Spleen (tissue), 11 donors: ENCODE results near the gene MAPT. TPM values are rescaled to one million over a fixed set of nuclear protein-coding genes. Genes with fewer than 3 reads are reported as not detected.

Experiments
- DNase-seq: peaks from one replicate; pipeline ENCODE4 v3.0.0-alpha.2; 2020
- H3K27ac ChIP-seq, 8 donors: fragments of 200-600 bp; sonication (generic) in 7 of 8; 1 replicate in 4 of 8; 2 replicates in 4 of 8; pipeline versions ENCODE4 v1.5.0 to v1.8.0; 2016 to 2021; ENCODE audit warnings: inconsistent platforms in 4 of 8, mild to moderate bottlenecking in 4 of 8, moderate library complexity in 1 of 8
- H3K27me3 ChIP-seq, 7 donors: fragments of 200-600 bp; sonication (generic) in 6 of 7; replicated peaks in 1 of 7; 1 replicate in 4 of 7; 2 replicates in 3 of 7; pipeline versions ENCODE4 v1.5.0 to v1.8.0; 2016 to 2021; ENCODE audit warnings: inconsistent platforms in 3 of 7, mild to moderate bottlenecking in 1 of 7
- H3K36me3 ChIP-seq, 6 donors: fragments of 200-600 bp; sonication (generic) in 5 of 6; 1 replicate in 4 of 6; 2 replicates in 2 of 6; pipeline versions ENCODE4 v1.5.0 to v1.8.0; 2016 to 2021; ENCODE audit warnings: inconsistent platforms in 2 of 6
- H3K4me1 ChIP-seq, 6 donors: fragments of 200-600 bp; sonication (generic) in 5 of 6; 1 replicate in 3 of 6; 2 replicates in 3 of 6; pipeline versions ENCODE4 v1.5.0 to v1.8.0; 2016 to 2021; ENCODE audit warnings: inconsistent platforms in 3 of 6
- H3K4me3 ChIP-seq, 8 donors: fragments of 200-600 bp; sonication (generic) in 7 of 8; 1 replicate in 4 of 8; 2 replicates in 4 of 8; pipeline versions ENCODE4 v1.5.0 to v1.8.0; 2016 to 2021; ENCODE audit warnings: inconsistent platforms in 4 of 8, mild to moderate bottlenecking in 4 of 8, moderate library complexity in 2 of 8
- H3K9me3 ChIP-seq, 8 donors: fragments of 200-600 bp; sonication (generic) in 7 of 8; 1 replicate in 4 of 8; 2 replicates in 4 of 8; pipeline versions ENCODE4 v1.5.0 to v1.8.0; 2016 to 2021; ENCODE audit warnings: inconsistent platforms in 4 of 8
- POLR2A ChIP-seq, 3 donors: fragments of 450-650 bp; IDR thresholded peaks; one replicate each; pipeline ENCODE4 v1.5.1; 2017; ENCODE audit warnings: antibody characterized with exemption in 3 of 3, mild to moderate bottlenecking in 1 of 3
- POLR2AphosphoS5 ChIP-seq, 3 donors: sonication (generic); formaldehyde crosslinking; IDR thresholded peaks; one replicate each; pipeline ENCODE4 v1.5.1; 2017; ENCODE audit warnings: antibody characterized with exemption in 3 of 3
- WGBS, 5 donors: extraction: QIAGEN DNeasy Blood & Tissue Kit in 3 of 5; methylation state at CpG; one replicate each; pipeline versions ENCODE4 v1.1.5 to v1.1.7; 2013 to 2018; 5-methylcytosine and 5-hydroxymethylcytosine counted together
- intact Hi-C: fragments of 100-400 bp; cut with DNase I; formaldehyde crosslinking; loops from one replicate; pipeline ENCODE4 v1.15.0; 2023; ENCODE audit warnings: low total_unique reads
- polyA plus RNA-seq, 3 donors: library from polyadenylated mRNA; stranded (reverse); fragments of 200-250 nt; gene quantifications; one replicate each; pipeline ENCODE4 v1.2.1, GENCODE V29; 2013
- total RNA-seq, 7 donors: library from RNA; depleted of rRNA in 3 of 7; stranded (reverse); fragments of >200 nt in 3 of 7; fragmentation: NEBNext Ultra II Directional in 4 of 7; extraction: Animal tissue kit (Norgen Biotek cat#: 25700) in 4 of 7; gene quantifications; one replicate each; pipeline versions ENCODE4 v1.1.0 to v1.2.1, GENCODE V29; 2016 to 2021
- TF ChIP-seq, protein P1 (sequence below), 11 experiments: fragments of 200-600 bp in 7 of 11; fragments of 450-650 bp in 4 of 11; sonication (generic) in 4 of 11; IDR thresholded peaks in 8 of 11; conservative IDR thresholded peaks in 3 of 11; 1 replicate in 7 of 11; 2 replicates in 4 of 11; pipeline versions ENCODE4 v1.4.0 to v1.8.0; 2016 to 2021; ENCODE audit warnings: antibody characterized with exemption in 11 of 11, inconsistent platforms in 4 of 11, mild to moderate bottlenecking in 1 of 11
- donor health status: healthy with polysubstance abuse.
- donor health status: DM: no; HTN: no; CAD: no; lungs with moderate emphysema.
- donor health status: DM: no; HTN: no; CAD: no.
- donor health status: Bipolar disorder and iron deficiency.
- donor health status: healthy.
- donor health status: DM: no; HTN: no; CAD: no.
- donor health status: DM: yes; HTN: yes; CAD: no.

MAPT gene
- total and polyA plus RNA-seq, 10 donors = 0.15 to 1.6 (median 0.66) TPM

DNA sequence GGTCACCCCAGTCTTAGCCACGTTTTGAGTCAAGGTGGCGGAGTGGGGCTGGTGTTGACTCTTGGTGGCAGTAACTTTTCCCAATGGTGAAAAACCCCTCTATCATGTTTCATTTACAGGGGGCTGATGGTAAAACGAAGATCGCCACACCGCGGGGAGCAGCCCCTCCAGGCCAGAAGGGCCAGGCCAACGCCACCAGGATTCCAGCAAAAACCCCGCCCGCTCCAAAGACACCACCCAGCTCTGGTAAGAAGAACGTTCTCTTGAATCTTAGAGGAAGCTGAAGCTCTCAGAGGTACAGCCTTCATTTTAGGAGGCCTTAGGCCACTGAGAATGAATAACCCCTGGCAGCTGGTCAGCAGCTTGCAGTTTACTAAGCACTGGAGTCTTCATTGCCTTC is 97.0 kb downstream of the MAPT start:
- Histone ChIP-seq H3K4me3 (no peak overlapping the region), H3K27me3 (no peaks in the 10 kb centered on the region), H3K4me1 (peaks cover 0 to 10% (median 0%) of the 10 kb centered on the region in 6 donors), H3K27ac (no peak overlapping the region), H3K9me3 (no peaks in the 10 kb centered on the region), H3K36me3 (no peaks in the 10 kb centered on the region)
- DNase-seq = no peak
- intact Hi-C loops = no loop called here
- TF ChIP-seq, protein P1, sequence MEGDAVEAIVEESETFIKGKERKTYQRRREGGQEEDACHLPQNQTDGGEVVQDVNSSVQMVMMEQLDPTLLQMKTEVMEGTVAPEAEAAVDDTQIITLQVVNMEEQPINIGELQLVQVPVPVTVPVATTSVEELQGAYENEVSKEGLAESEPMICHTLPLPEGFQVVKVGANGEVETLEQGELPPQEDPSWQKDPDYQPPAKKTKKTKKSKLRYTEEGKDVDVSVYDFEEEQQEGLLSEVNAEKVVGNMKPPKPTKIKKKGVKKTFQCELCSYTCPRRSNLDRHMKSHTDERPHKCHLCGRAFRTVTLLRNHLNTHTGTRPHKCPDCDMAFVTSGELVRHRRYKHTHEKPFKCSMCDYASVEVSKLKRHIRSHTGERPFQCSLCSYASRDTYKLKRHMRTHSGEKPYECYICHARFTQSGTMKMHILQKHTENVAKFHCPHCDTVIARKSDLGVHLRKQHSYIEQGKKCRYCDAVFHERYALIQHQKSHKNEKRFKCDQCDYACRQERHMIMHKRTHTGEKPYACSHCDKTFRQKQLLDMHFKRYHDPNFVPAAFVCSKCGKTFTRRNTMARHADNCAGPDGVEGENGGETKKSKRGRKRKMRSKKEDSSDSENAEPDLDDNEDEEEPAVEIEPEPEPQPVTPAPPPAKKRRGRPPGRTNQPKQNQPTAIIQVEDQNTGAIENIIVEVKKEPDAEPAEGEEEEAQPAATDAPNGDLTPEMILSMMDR (IDR thresholded peaks at IDR 0.05 in 8 of 11, conservative IDR thresholded peaks at IDR 0.05 in 3 of 11) = no peak
- TF ChIP-seq POLR2AphosphoS5 (IDR thresholded peaks at IDR 0.05) = no peak
- TF ChIP-seq POLR2A (IDR thresholded peaks at IDR 0.05) = no peak
- 80 to 89% (median 88%) methylated on average over 10 of the region's 10 CpGs for WGBS, 5 donors

DNA sequence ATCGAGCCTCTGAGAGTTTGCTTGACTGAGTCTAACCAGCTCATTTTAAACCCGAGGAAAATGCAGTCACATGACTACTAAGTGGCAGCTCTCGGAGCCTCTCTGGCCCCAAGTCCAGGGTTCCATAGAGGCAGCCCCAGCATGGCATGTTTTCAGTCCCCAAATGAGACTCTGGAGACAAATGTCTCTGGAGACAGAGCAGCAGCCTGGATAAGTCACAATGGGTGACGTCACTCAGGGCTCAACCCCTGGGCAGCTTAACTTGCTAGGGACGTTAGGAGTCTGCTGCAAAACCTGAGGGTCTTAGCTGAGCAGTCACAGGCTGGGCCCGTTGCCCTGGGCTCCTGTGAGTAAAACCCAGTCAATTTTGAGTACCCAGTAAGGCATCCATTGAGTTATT is 97.8 kb downstream of the MAPT start:
- TF ChIP-seq POLR2A (IDR thresholded peaks at IDR 0.05) (no peak), POLR2AphosphoS5 (IDR thresholded peaks at IDR 0.05) (no peak)
- TF ChIP-seq, protein P1 (IDR thresholded peaks at IDR 0.05 in 8 of 11, conservative IDR thresholded peaks at IDR 0.05 in 3 of 11) = no peak
- H3K27me3 ChIP-seq = no peaks in the 10 kb centered on the region
- WGBS, 5 donors = 67 to 84% (median 73%) methylated on average over 6 of the region's 6 CpGs
- intact Hi-C loops = no loop called here
- H3K4me1 ChIP-seq = peaks cover 0 to 10% (median 0%) of the 10 kb centered on the region in 6 donors
- H3K9me3 ChIP-seq = no peaks in the 10 kb centered on the region
- no peak overlapping the region for H3K27ac ChIP-seq
- H3K4me3 ChIP-seq = no peak overlapping the region
- H3K36me3 ChIP-seq = no peaks in the 10 kb centered on the region
- DNase-seq = no peak

DNA sequence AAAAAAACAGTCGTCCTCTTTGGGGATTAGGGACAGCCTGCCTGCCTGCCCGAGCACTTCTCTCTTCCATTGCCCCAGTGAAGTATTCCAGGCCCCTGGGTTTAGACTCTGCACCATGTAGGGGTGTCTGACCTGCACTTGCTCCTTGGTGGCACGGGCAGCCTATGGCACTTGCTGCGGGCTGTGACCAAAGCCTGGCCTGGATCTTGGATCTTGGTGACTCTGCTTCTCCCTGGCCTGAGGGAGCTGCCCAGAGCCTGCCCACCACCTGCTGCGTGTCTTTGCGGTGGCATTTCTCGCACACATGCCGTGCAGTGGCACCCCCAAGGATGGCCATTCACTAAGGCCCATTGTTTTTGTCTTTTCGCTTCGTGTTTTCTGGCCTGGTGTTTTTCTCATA is 98.5 kb downstream of the MAPT start:
- no peaks in the 10 kb centered on the region for H3K9me3 ChIP-seq
- 78 to 91% (median 85%) methylated on average over 10 of the region's 10 CpGs for WGBS, 5 donors
- no peaks in the 10 kb centered on the region for H3K36me3 ChIP-seq
- H3K27me3 ChIP-seq = no peaks in the 10 kb centered on the region
- no peak for DNase-seq
- H3K4me3 ChIP-seq = no peak overlapping the region
- H3K4me1 ChIP-seq = peaks cover 0 to 10% (median 0%) of the 10 kb centered on the region in 6 donors
- H3K27ac ChIP-seq = no peak overlapping the region
- TF ChIP-seq POLR2A (IDR thresholded peaks at IDR 0.05) (no peak), POLR2AphosphoS5 (IDR thresholded peaks at IDR 0.05) (no peak)
- TF ChIP-seq, protein P1 (IDR thresholded peaks at IDR 0.05 in 8 of 11, conservative IDR thresholded peaks at IDR 0.05 in 3 of 11) = no peak
- intact Hi-C loops = no loop called here

DNA sequence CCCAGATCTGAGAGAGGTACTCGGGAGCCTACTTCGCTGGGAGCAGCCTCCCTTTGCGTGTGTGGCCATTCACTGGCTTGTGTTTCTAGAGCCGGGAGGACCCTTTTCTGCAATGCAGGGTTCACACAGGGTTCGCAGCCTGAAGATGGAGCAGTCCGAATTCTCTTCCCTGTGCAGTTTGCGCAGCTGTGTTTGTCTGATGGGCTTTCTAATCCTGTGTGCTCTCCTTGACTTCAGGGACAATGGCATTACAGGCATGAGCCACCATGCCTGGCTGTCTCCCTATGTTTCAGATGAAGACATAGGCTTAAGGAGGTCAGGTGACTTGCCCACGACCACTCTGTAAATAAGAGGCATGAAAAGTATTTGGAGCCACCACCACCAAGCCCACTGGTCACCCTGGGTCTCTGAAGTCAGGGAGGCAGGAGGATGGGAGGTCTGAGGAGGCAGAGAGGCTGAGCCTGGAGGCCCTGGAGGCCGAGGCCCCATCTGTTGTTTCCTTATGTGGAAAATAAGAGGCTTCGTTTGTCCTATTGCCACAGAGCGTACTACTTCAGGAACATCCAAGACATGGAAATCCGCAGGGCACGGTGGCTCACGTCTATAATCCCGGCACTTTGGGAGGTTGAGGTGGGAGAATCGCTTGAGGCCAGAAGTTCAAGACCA is 99.7 kb downstream of the MAPT start:
- TF ChIP-seq POLR2AphosphoS5 (IDR thresholded peaks at IDR 0.05) = no peak
- TF ChIP-seq, protein P1 (IDR thresholded peaks at IDR 0.05 in 8 of 11, conservative IDR thresholded peaks at IDR 0.05 in 3 of 11) = no peak

More for the DNA sequence above, 99.7 kb downstream of the MAPT start:
- H3K36me3 ChIP-seq = no peaks in the 10 kb centered on the region
- intact Hi-C loops = no loop called here
- no peak overlapping the region for H3K27ac ChIP-seq
- peaks cover 0 to 10% (median 0%) of the 10 kb centered on the region in 6 donors for H3K4me1 ChIP-seq
- no peak overlapping the region for H3K4me3 ChIP-seq
- 82 to 94% (median 92%) methylated on average over 16 of the region's 16 CpGs for WGBS, 5 donors
- no peak for DNase-seq
- no peaks in the 10 kb centered on the region for H3K27me3 ChIP-seq
- no peaks in the 10 kb centered on the region for H3K9me3 ChIP-seq
